Activated T-cell treated with anti-CD3 and anti-CD28 coated beads for 4 hours (primary cell): ENCODE results near the gene OSM.

Experiments
- DNase-seq: peaks from one replicate; pipeline ENCODE4 v3.0.0-alpha.2; 2020

The OSM gene

DNA sequence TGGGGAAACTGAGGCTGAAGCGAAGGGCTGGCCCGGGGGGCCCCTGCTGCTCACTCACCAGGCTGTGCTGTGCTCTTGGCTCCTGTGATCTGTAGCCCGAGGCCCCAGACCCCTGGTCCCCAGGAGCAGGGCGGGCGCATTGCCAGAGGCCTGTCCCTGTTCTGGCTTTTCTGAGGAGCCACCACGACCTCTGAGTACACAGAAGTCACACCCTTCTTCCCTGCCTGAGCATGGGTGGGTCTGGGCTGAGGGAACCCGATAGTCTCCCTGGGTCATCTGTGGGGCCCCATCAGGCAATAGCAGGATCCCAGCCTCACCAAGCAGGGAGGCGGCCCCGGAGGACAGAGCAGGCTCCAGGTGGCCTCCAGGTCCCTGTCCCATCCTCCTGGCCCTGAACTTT is 17.5 kb upstream of the OSM start:
- no peak for DNase-seq

GRCh38 chr22:30283342-30283741 is 16.7 kb upstream of the OSM start:
- no peak for DNase-seq

DNA sequence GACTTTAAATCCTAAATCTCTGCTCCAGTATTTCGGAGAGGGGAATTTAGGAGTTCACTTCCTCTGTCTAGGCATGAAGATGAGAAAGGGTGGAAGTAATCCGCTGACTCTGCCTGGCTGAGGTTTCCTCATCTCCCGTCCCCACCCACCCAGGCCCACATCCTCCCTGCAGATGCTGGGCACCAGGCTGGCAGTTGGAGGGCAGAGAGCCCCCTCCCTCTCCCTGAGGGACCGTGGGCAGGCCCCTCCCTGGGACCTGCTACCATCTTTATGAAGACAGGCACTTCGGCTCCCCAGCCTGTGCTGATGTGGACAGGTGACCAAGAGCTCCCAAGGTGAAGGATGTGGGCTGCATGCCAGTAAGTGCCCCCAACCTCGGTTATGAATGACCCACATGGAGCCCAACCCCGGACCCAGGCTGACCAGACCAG is 16.0 kb upstream of the OSM start:
- DNase-seq: no peak

- no peak for DNase-seq
Measured at GRCh38 chr22:30280505-30280904, 13.9 kb upstream of the OSM start.

GRCh38 chr22:30279932-30280331 is 13.3 kb upstream of the OSM start:
- no peak for DNase-seq

DNA sequence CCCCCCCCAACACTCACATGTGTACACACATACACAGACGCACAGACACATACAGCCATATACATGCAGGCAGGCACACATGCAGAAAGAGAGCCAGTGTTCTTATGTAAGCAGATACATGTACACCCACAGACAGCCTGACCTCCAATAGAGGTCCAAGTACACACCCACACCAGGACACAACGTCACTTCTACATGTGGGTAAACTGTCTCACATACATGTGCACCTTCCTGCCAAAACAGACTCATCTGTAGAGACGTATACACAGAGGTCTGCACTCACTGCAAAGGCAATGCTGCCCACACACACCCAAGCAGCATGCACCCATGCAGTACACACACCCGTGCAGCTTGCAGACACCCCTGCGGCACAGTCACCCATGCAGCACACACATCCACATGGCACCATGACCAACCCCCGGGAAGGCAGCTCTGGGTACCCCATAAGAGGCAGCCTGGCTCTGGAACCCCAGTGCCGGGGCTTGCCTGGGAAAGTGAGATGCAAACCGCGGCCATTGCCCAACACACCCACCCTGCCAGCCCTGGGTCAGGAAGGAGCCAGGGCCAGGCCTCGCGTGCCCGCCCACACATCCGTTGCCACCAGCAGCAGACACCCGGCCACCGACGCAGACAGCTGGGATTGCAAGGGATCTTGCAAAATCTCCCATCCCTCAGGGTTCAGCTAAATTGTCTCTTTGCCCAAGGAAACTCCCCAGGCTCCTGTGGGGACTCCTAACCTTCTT is 12.6 kb upstream of the OSM start:
- no peak for DNase-seq

DNA sequence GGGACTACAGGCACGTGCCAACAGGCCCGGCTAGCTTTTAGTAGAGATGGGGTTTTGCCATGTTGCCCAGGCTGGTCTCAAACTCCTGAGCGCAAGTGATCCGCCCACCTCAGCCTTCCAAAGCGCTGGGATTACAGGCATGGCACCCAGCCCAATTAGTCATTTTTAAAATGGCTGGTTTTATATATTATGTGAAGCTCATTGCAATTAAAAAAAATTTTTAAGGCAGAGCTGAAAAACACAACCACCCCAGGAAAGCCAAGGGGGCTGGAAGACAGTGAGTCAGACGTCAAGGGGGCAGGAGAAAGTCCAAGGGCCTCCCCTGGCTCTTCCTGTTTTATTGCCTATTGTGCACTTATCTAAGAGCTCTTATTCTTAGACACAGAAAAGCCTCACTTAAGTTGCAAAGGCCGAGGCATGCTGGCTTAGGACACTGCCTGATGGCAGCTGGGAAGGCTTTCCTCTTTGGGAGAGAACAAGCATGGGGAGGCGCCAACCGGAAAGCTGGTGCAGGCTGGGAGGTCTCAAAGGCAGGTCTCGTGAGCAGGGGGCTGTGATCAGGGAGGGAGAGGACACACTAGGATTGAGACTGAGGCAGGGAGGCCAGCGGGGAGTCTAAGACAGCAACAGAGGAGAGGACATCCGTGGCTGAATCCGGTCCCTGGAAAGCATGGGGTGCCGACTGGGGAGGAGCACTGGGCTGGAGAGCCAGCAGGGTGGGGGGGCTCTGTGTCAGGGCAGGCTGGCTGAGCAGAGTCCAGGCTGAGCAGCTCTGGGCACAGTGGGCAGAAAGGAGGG is 11.1 kb upstream of the OSM start:
- no peak for DNase-seq

DNA sequence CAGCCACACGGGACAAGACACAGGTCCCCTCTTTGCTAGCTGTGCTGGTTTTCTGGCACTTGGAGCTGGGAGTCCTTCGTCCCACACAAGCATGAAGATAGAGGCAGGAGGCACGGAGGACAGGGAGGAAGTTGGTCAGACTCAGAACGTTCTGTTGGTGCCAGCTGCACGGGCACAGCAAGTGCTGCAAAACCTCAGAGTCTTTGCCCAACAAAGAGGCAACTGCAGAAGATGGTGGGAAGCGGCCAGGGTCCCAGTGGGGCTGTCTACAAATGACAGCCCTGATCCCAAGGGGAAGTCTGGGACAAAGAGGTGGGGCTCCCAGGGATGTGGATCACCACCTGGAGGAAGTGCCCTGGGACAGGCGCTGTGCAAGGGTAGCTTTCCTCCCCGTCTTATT is 9.4 kb upstream of the OSM start:
- no peak for DNase-seq

DNA sequence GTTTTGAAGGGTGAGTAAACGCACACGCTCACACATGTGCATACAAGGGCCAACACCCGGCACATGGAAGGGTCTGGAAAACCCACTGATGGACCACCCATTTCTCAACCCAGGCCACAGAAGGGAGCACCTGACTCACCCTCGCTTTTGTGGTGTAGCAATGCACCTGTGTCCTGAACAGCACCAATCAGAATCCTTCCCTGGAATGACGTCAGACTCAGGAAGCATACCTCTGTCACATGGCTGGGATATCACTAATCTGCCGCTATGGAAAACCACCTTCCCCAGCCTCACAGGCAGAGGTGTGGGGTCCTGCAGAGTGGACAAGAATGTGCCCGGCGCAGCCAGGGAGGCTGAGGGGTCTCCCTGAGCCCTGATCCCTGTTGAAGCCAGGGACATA is 9.0 kb upstream of the OSM start:
- peak; percentile 38 for DNase-seq

GRCh38 chr22:30274437-30274812 is 7.8 kb upstream of the OSM start:
- DNase-seq: no peak

DNA sequence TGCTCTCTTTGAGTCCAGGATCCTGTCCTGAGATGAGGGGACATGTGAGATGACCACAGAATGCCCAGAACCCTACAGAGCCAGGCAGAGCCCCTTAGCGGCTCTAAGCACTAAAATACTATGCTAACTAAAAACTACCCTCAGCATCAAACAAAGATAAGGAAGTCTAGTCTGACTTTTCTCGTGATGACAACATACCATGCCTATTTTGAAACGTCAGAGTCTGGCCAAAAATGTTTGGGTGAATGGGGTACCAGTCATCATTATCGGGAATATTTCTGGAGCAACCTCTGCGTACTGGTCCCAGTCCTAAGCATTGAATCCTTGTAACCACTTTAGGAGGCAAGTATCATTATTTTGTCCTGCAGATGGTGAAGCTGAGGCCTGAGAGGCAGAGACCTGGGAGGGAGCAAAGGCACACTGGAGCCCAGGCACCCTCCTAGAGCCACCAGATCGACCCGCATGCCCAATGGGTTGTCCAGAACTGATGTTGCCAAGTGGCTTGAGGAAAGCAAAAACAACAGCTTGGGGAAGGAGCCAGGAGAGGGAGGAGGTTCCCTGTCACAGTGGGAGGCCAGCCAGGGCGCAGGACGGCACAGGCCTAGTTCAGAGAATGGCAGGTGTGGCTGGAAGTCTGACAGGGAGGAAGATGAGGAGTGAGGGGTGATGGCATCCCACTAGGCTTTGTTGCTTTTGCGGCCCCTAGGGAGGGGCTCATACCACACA is 7.2 kb upstream of the OSM start:
- no peak for DNase-seq

- DNase-seq: no peak
Measured at GRCh38 chr22:30272781-30273601, 6.3 kb upstream of the OSM start.

GRCh38 chr22:30270832-30271231 is 4.2 kb upstream of the OSM start:
- DNase-seq: no peak

DNA sequence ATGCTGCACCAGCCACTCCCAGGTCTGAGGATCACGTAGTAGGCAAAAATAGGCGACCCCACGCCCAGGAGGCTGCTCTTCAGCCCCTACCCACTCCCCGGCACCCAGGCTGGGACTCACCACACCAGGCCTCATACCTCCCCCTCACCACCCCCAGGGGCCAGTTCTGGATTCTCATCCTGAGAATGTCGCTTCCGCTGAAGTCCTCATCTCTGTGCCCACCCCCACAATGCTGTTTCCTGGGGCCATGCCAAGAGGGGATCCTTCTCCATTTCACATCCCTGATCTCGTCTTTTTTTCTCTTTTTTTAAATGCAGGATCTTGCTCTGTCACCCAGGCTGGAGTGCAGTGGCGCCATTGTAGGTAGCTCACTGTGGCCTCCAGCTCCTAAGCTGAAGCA is 1.7 kb upstream of the OSM start:
- no peak for DNase-seq

DNA sequence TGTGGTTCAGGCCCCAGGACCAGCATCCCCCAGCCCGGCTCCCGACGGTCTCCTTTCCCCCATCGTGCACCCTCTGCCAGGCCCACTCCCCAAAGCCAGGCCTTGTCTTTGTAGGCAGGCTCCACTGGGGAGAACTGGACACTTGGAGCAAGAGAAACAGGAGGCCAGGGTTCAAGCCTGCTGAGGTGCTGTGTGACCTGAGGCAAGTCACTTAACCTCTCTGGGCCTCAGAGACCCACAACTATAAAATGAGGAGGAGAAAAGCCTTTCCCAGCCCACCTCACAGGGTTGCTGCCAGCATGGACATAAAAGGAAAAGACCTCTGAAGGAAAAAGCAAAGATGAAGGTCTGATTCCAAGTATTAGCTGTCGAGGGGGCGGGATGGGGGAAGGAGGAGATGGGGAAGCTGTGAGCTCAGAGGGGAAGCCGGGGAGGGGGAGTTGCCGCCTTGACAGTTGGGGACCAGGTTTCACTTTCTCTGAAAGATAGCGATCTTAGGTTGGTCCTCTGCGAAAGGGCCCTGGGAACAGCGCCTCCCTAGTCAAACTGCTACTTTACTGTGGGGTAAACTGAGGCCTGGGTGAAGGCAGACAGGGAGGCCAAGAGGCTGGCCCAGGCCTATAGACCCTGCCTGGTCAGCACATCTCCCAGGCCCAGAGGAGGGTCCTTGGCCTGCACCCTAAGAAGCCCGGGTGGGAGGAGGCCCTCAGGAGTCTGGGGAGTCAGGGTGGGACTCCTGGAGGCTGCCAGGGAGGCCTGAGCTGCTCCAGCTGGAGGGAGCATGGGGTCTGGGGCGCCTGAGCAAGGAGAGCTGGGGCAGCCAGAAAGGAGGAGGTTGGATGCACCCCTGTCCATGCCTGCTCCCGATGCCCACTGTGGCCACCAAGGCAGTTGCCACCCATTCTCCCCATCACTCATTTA is 991 bp upstream of the OSM start:
- DNase-seq: no peak

- DNase-seq: peak; percentile 79
Measured at GRCh38 chr22:30265823-30266444, 717 bp downstream of the OSM start.

DNA sequence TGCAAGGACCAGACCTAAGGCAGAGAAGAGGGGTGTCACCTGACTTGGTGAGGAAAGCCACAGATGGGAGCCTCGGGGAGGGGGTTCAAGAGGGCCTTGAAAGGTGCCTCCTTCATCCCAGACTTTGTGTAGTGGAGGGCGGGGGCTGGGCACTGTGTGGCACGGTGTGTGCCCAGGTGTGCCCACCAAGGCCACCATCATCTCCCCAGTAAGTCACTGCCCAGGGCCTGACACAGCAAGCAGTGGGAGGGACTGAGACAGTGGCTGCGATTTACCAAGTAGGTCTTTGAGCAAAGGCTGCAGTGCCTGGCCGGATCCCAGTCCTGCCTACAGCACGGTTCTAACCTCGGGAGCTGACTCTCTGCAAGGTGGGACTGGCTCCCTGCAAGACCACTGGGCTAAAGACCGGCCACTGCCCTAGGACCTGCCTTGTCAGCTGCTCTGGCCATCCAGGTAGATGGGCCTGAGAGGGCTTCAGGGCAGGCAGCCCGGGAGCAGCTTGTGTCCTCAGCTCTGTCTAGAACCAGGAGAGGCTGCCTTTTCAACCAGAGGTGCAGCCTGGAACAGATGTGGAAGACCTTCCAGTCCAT is 1.4 kb downstream of the OSM start:
- DNase-seq: no peak

GRCh38 chr22:30263883-30264282 is 2.8 kb downstream of the OSM start:
- DNase-seq: no peak

- DNase-seq: peak; percentile 79
Measured at GRCh38 chr22:30262917-30263741, 3.5 kb downstream of the OSM start.

GRCh38 chr22:30262112-30262511 is 4.5 kb downstream of the OSM start:
- DNase-seq: no peak
